CD4-positive, alpha-beta T cell treated with Interleukin-6 at 100 ng/mL for 8 hours (primary cell): Measurements from ENCODE around the gene CDH22.

ENCODE experiments used
- DNase-seq: peaks from one replicate; pipeline ENCODE4 v3.0.0-alpha.2; 2020; ENCODE audit warnings: mixed read lengths, low spot score

CDH22 gene

GRCh38 chr20:46343975-46344357 lies 35.7 kb upstream of the CDH22 start:
- no peak for DNase-seq

GRCh38 chr20:46343348-46343974 lies 35.2 kb upstream of the CDH22 start:
- DNase-seq = no peak

GRCh38 chr20:46342451-46343347 lies 34.4 kb upstream of the CDH22 start:
- DNase-seq = no peak

- no peak for DNase-seq
Measured at GRCh38 chr20:46342010-46342378, 33.7 kb upstream of the CDH22 start.

- DNase-seq = no peak
Measured at GRCh38 chr20:46341074-46342009, 33.0 kb upstream of the CDH22 start.

GRCh38 chr20:46339037-46339436 lies 30.7 kb upstream of the CDH22 start:
- DNase-seq = no peak

- DNase-seq = no peak
Measured at GRCh38 chr20:46336735-46337134, 28.4 kb upstream of the CDH22 start.

GRCh38 chr20:46334303-46334904 lies 26.1 kb upstream of the CDH22 start:
- DNase-seq = no peak

- DNase-seq = no peak
Measured at GRCh38 chr20:46333161-46333991, 25.1 kb upstream of the CDH22 start.

- DNase-seq = no peak
Measured at GRCh38 chr20:46332373-46333160, 24.3 kb upstream of the CDH22 start.

- DNase-seq = no peak
Measured at GRCh38 chr20:46331611-46332361, 23.5 kb upstream of the CDH22 start.

GRCh38 chr20:46330831-46331371 lies 22.6 kb upstream of the CDH22 start:
- DNase-seq = no peak

- no peak for DNase-seq
Measured at GRCh38 chr20:46330072-46330763, 21.9 kb upstream of the CDH22 start.

GRCh38 chr20:46328200-46328882 lies 20.0 kb upstream of the CDH22 start:
- DNase-seq = no peak

GRCh38 chr20:46327557-46327956 lies 19.3 kb upstream of the CDH22 start:
- DNase-seq = no peak

GRCh38 chr20:46325789-46326188 lies 17.5 kb upstream of the CDH22 start:
- no peak for DNase-seq

GRCh38 chr20:46324960-46325703 lies 16.8 kb upstream of the CDH22 start:
- peak; percentile 11 for DNase-seq
